ENCODE measurements around the gene RAB31.

Gene RAB31

GRCh38 chr18:9737472-9738121 is 29.5 kb downstream of the RAB31 start:
- no peak for DNase-seq (ENCODE audit: low spot score)

GRCh38 chr18:9738266-9738969 is 30.3 kb downstream of the RAB31 start:
- DNase-seq (ENCODE audit: low spot score) = no peak

GRCh38 chr18:9739516-9739915 is 31.4 kb downstream of the RAB31 start:
- no peak for DNase-seq (ENCODE audit: low spot score)

GRCh38 chr18:9740071-9740470 is 32.0 kb downstream of the RAB31 start:
- DNase-seq (ENCODE audit: low spot score) = no peak

- no peak for DNase-seq (ENCODE audit: low spot score)
Observed at GRCh38 chr18:9741406-9741792, 33.3 kb downstream of the RAB31 start.

- peak; percentile 47 for DNase-seq (ENCODE audit: low spot score)
Observed at GRCh38 chr18:9741793-9742523, 33.9 kb downstream of the RAB31 start.

GRCh38 chr18:9742524-9743131 is 34.5 kb downstream of the RAB31 start:
- DNase-seq (ENCODE audit: low spot score) = no peak

- peak; percentile 52 for DNase-seq (ENCODE audit: low spot score)
Observed at GRCh38 chr18:9743200-9744016, 35.3 kb downstream of the RAB31 start.

GRCh38 chr18:9746958-9747357 is 38.9 kb downstream of the RAB31 start:
- no peak for DNase-seq (ENCODE audit: low spot score)

GRCh38 chr18:9749611-9750010 is 41.5 kb downstream of the RAB31 start:
- no peak for DNase-seq (ENCODE audit: low spot score)

GRCh38 chr18:9750112-9750511 is 42.0 kb downstream of the RAB31 start:
- DNase-seq (ENCODE audit: low spot score) = no peak

GRCh38 chr18:9750606-9751304 is 42.7 kb downstream of the RAB31 start:
- no peak for DNase-seq (ENCODE audit: low spot score)

GRCh38 chr18:9751371-9752031 is 43.4 kb downstream of the RAB31 start:
- DNase-seq (ENCODE audit: low spot score) = no peak

- no peak for DNase-seq (ENCODE audit: low spot score)
Observed at GRCh38 chr18:9753846-9754245, 45.7 kb downstream of the RAB31 start.

GRCh38 chr18:9755110-9755509 is 47.0 kb downstream of the RAB31 start:
- no peak for DNase-seq (ENCODE audit: low spot score)

GRCh38 chr18:9755615-9756014 is 47.5 kb downstream of the RAB31 start:
- DNase-seq (ENCODE audit: low spot score) = no peak

- no peak for DNase-seq (ENCODE audit: low spot score)
Observed at GRCh38 chr18:9756271-9756932, 48.3 kb downstream of the RAB31 start.

GRCh38 chr18:9756933-9757470 is 48.9 kb downstream of the RAB31 start:
- DNase-seq (ENCODE audit: low spot score) = no peak

- no peak for DNase-seq (ENCODE audit: low spot score)
Observed at GRCh38 chr18:9757827-9758621, 49.9 kb downstream of the RAB31 start.

Measured in iPS-NIHi11 (cell line).